H7 (cell line): ENCODE measurements around the gene ST3GAL4. TPM values are rescaled to one million over a fixed set of nuclear protein-coding genes. Genes with fewer than 3 reads are reported as not detected.

Experiments
- DNase-seq: peaks from one replicate; pipeline ENCODE4 v3.0.0; 2012
- H3K27me3 ChIP-seq: 2 replicates; pipeline ENCODE4 v1.6.0; 2011; ENCODE audit warnings: mild to moderate bottlenecking, low read length; ENCODE audit not compliant: control insufficient read depth, insufficient read depth
- H3K36me3 ChIP-seq: replicated peaks from 2 replicates; pipeline ENCODE4 v1.5.1; 2011; ENCODE audit warnings: low read length; ENCODE audit not compliant: control insufficient read depth, insufficient read depth
- H3K4me3 ChIP-seq: 2 replicates; pipeline ENCODE4 v1.5.1; 2011; ENCODE audit warnings: low read depth, mild to moderate bottlenecking, control low read depth, low read length, moderate library complexity; ENCODE audit not compliant: insufficient read depth
- total RNA-seq: library from RNA; depleted of rRNA; stranded (reverse); fragments of >200 nt; shearing (Covaris generic); gene quantifications from 2 replicates; pipeline ENCODE4 v1.2.3, GENCODE V29; 2014

The ST3GAL4 gene
- total RNA-seq, 1 experiment from 2014 or later = 16.0 TPM

DNA sequence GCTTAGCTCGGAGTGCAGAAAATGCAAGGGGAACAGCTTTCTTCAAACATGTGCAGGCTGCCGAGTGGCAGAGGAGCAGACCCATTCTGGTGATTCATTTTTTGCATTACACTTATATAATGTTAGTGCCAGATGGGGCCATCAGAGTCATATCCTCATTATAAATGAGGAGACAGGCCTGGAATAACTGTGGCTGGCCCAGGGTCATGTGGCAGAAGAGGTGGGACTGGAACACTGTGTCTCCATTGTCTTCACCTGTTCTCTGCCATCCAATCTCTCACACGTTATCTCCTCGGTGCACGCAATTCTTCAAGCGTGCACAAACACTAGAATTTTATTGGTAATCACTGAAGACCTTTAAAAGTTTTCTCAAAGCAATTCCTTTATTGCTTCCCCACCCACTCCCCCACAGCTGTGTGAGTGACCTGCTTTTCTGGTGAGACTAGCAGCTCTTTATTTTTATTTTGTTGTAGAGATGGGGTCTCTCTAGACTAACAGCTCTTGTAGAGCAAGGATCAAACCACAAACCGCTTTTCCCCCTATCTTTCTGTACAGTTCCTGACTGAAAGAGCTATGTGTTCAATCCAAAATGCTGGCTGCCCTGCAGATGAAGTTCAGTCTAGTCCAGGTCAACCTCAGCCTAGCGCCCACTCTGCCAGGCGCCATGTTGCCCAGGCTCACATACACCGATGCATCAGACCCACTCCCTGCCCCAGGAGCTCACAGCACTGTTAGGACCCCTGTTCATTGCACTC lies 75.3 kb downstream of the ST3GAL4 start:
- H3K27me3 ChIP-seq = no peaks in the 10 kb centered on the region
- DNase-seq = no peak
- no peak overlapping the region for H3K4me3 ChIP-seq
- H3K36me3 ChIP-seq = no peaks in the 10 kb centered on the region

DNA sequence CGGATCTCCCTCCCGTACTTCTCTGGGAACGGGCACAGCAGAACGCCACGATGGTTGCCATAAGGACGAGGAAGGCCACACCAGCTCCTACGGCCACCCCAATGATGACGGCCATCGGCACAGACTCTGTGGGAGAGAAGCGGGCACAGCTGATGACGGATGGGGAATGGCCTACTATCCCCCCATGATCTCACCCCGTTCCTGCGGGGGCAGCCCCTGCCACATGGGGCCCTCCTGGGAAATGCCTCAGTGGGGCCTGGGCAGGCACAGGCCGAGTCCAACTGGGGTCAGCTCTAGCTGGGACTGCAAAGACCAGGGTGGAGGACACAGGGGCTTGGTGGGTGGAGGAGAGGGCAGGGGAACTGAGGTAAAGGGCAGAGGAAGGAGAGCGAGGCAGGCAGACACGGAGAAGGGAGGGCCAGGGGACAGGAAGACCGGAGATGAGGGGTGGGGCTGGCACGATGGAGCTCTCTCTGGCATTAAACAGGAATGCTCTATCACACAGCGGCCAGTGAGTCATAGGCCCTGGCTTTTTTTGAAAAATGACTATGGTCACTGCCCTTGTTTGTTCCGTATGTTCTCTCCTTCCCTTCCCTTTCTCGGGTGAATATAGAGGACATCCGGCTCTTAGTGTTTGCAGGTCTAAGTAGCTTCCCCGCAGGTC lies 76.0 kb downstream of the ST3GAL4 start:
- no peak overlapping the region for H3K4me3 ChIP-seq
- no peaks in the 10 kb centered on the region for H3K27me3 ChIP-seq
- no peak for DNase-seq
- H3K36me3 ChIP-seq = no peaks in the 10 kb centered on the region

DNA sequence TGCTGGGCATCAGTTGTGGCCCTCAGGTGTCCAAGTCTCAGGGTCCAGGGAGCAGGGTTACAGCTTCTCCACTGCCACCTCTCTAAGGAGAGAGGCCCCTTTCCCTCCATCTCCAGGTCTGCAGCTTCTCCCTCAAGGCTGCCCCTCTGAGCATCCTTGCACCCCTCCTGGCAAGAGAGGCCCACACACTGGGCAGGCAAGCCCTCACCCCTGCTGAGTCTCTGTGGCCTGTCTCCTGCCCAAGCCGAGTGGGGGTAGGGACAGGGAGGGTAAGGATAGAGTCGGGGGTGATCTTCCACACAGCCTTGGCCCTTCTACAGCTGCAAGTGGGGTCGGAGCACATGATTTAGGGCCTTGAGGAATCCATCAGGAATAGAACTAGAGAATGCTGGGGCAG lies 76.6 kb downstream of the ST3GAL4 start:
- Histone ChIP-seq H3K4me3 (no peak overlapping the region), H3K36me3 (no peaks in the 10 kb centered on the region), H3K27me3 (no peaks in the 10 kb centered on the region)
- DNase-seq = no peak

DNA sequence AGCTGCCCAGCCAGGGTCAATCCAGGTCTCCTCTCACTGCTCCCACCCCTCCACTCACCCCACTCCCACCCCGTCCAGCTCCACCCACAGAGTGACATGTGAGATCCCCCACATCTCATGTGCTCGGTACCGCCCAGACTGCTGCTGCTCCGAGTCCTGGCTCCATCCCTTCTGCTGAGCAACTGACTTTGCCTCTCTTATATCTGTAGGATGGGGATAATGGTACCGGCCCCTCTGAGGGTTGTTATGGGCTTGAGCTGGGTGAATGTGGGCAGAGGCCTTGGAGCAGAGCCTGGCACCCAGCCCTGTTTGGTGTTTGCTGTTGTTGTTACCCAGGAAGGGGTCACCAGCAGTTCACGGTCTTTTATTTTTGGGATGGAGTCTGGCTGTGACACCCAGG lies 77.0 kb downstream of the ST3GAL4 start:
- no peak for DNase-seq
- Histone ChIP-seq H3K4me3 (no peak overlapping the region), H3K36me3 (no peaks in the 10 kb centered on the region), H3K27me3 (no peaks in the 10 kb centered on the region)

DNA sequence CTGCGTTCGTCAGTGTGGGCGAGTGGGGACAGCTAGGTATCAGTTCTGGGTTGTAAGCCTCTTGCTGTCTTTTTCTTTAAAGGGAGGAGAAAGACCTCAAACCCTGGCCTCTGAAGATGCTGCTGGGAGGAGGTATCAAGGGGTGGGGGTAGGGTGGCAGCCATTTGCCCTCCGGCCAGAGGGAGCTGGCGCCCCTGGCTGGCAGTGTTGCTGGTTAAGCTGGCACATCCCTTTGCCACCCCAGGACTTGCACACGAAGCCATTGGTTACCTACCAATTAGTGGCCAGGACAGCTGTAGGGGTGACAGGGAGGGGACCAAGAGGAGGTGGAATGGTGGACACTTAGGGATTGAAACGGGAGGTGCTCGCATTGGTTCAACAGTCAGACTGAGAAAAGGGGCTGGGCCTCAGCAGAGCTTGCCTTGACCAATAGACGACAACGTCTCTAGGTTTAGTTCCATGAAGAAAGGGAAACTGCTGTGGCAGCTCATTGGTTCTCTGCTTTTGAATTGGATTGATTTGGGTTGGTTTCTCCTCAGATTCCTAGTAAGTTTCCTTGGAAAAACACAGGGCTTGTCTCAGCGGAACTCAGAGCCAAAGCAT lies 77.9 kb downstream of the ST3GAL4 start:
- Histone ChIP-seq H3K27me3 (no peaks in the 10 kb centered on the region), H3K4me3 (no peak overlapping the region), H3K36me3 (no peaks in the 10 kb centered on the region)
- no peak for DNase-seq

DNA sequence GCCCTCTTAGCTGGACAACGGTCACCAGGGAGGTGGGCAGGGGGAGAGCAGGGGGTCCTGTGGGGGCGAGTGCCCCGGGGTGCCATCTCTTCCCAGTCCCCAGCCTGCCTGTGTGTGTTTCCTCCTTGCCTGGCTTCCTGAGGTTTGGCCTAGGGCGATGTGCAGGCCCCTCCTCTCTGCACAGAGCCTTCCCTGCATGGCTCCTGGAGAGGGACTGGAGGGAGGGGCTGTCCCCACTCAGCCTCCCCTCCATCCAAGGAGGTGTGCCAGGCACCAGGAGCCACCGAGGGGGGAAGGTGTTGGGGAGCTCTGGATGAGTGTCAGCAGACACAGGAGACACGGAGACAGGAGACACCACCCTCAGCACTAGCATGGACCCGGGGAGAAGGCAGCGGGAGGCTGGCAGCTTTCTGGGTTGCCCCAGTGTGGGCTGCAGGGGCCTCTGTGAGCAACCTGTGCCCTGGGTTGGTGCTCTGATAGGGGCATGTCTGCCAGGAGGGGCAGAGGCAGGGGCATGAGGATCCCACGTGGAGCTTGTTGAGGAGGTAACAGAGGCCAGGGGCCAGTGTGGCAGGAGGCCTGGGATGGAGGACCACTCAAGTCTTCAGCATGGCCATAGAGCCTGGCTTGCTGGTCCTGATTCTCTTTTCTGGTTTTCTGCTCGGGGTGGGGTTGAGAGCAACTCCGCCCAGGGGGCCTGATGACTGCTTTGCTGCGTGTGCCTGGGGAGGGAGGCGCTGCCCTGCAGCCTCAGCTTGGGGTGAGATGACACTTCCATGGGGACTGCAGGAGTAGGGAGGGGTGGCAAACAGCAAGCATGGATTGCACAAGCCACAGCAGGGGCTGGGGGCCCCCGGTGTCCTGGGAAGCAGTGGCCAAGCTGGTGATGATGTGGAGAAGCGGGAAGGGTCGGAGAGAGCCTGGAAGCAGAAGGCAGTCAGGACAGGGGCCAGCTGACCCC lies 78.8 kb downstream of the ST3GAL4 start:
- no peaks in the 10 kb centered on the region for H3K36me3 ChIP-seq
- H3K27me3 ChIP-seq = no peaks in the 10 kb centered on the region
- H3K4me3 ChIP-seq = no peak overlapping the region
- DNase-seq = no peak

DNA sequence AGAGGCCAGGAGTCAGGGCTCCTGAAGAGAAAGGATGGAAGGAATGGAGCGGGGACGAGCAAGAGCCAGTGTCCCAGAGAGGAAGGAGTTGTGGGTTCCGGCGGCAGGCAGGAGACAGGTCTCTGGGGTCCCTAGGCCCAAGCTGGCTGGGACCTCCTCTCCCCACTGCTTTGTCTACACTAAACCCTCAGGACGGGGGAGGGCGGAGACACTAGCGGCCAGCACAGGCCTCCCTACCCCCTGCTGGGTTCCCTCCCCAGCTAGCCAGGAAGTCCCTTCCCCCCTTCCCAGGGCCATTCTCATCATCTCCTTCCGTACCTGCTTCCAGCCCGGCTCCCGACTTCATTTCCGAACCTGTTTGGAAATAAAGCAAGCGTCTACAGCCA lies 79.5 kb downstream of the ST3GAL4 start:
- DNase-seq = peak; percentile 80
- Histone ChIP-seq H3K4me3 (no peak overlapping the region), H3K36me3 (no peaks in the 10 kb centered on the region), H3K27me3 (no peaks in the 10 kb centered on the region)

DNA sequence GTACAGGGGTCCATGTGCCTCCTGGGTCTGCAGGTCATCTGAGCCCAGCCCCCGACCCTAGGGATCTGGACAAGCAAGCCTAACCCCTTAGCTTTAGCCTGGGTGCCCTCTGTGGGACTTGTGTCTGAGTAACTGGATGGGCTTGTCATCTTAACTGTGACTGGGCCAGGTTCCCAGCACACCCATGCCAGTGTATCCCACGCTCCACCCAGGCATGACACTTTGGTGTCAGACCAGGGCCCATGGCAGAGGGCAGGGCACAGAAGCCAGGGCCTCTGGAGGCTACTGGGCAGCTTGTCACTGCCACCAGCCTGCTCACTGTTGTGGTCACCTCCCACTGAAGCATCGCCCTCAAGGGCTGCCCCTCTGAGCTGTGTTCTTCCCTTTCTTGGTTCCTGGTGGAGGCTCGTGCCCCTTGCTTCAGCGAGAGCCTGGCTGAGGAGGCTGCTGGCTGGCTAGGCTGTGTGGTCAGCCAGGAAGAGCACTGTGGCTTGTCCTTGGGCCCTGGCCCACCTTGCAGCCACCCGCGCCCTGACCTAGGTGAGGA lies 80.8 kb downstream of the ST3GAL4 start:
- H3K4me3 ChIP-seq = no peak overlapping the region
- H3K36me3 ChIP-seq = no peaks in the 10 kb centered on the region
- no peaks in the 10 kb centered on the region for H3K27me3 ChIP-seq
- no peak for DNase-seq

DNA sequence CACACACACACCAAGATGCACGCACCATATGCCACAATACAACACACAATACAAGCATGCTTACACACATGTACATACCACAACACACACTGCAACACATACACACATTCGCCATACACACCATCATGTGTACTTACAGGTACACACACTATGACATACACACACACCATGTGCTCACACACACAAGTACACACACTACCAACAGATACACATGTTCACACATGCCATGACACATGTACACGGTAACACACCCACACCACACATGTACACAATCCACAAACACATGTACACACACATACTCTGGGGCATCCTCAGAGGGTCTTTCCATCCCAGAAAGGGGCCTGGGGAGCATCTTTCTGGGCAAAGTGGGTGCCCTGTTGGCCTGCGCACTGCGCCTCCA lies 82.2 kb downstream of the ST3GAL4 start:
- H3K36me3 ChIP-seq = no peaks in the 10 kb centered on the region
- no peak for DNase-seq
- no peaks in the 10 kb centered on the region for H3K27me3 ChIP-seq
- H3K4me3 ChIP-seq = no peak overlapping the region

DNA sequence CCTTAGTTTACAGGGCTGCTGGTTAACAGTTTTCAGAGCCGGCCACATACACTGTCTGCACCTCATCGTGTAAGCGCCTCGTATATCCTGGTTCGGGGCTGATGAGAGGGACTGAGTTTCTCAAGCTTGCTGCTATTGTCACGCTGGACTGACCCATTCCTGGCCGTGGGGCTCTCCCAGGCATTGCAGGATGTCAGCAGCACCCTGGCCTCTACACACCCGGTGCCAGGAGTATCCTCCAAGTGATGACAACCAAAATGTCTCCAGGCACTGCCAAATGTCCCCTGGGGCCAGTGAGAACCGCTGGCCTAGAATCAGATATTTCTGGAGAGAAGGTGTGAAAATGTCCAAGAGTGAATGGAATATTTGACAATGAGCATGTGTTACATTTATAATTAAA lies 82.8 kb downstream of the ST3GAL4 start:
- no peaks in the 10 kb centered on the region for H3K27me3 ChIP-seq
- H3K36me3 ChIP-seq = no peaks in the 10 kb centered on the region

DNA sequence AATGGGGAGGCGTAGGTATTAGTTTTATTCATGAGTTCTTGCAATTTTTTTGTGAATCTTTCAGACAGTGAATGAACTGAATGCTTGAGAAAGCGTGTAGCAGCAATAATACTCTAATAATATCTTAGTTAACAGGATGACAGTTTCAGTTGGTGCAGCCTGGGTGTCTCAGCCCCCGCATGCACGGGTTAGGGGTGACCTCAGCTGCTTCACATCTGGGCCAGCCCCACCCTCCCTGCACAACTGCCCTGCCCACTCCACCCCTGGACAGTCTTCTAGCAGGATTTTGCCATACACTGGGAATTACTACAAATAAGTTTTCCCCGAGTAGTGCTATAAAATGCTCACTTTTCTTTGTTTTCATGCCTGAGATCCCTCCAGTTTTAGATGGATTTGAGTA lies 83.2 kb downstream of the ST3GAL4 start:
- Histone ChIP-seq H3K27me3 (no peaks in the 10 kb centered on the region), H3K4me3 (no peak overlapping the region), H3K36me3 (no peaks in the 10 kb centered on the region)
- DNase-seq = no peak

More for the DNA sequence above, 82.8 kb downstream of the ST3GAL4 start:
- H3K4me3 ChIP-seq = no peak overlapping the region
- no peak for DNase-seq

DNA sequence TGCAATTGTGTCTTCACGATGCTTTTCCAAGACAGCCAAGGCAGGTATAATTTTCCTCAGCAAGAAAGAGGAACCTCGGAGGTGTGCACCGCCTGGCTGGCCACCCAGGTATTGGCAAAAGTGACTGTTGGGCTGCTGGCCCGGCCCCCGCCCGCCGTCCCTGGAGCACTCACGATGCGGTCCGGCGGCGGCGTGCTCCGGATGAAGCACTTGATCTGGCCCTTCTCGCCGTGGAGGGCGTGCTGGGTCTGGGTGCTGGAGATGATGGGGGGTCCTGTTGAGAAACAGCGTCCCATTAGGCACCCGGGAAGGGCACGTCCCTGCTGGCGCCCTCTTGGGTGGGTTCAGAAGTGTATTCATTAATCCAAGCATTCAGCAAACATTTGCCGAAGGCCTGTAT lies 84.8 kb downstream of the ST3GAL4 start:
- Histone ChIP-seq H3K4me3 (no peak overlapping the region), H3K36me3 (no peaks in the 10 kb centered on the region), H3K27me3 (no peaks in the 10 kb centered on the region)
- no peak for DNase-seq

DNA sequence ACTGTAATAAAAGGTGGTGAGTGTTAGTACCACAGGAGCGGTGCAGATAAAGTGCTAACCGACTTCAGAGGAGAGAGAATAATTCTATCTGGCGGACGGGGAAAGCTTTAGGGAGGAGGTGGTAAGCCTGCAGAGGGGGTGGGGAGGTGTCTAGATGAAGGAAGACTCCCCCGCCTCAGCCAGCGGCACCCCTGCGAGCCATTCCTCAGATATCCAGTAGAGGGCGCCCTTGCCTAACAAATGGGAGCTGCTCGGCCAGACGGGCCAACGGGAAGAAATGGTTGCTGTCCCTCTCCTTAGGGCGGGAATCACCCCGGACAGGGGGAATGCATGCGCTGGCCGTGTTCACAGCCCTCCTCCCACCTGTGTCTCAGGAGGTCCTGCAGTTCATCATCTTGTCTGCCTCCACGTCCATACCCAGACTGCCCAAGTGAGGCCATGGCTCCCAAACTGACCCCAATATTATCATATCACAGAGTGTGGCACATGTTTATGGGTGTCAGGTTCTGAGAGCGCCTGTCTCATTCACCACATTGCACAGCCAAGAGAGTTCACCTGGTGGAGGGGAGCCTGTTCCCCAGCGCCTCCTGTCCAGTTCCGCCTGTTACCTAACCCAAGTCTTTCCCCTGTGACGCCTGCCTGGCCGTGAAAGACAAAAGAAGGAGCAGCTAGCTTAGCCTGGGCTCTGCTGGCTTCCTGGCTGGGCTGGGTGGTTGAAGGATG lies 85.5 kb downstream of the ST3GAL4 start:
- Histone ChIP-seq H3K4me3 (no peak overlapping the region), H3K36me3 (no peaks in the 10 kb centered on the region), H3K27me3 (no peaks in the 10 kb centered on the region)
- DNase-seq = peak; percentile 97

DNA sequence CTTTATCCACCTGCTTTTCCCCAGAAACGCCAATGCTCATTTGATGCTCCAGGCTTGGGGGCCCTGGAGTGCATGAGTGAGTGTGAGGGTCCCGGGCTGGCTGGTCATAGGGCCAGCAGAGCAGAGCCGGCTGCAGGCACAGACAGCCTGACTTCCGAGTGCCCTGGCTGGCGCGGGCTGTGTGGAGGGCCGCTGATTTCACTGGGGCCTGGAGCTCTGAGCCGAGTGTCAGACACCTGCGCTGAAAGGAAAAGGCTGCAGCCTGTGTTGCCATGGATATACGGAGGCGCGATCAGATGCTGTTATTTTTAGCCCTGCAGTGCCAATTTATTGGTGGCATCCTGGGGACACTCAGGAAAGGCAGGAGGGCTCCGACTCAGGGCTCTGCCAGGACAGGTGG lies 87.6 kb downstream of the ST3GAL4 start:
- DNase-seq = no peak
- Histone ChIP-seq H3K27me3 (no peaks in the 10 kb centered on the region), H3K4me3 (no peak overlapping the region), H3K36me3 (no peaks in the 10 kb centered on the region)
